ENCODE measurements around the gene PACRG. TPM values are rescaled to one million over a fixed set of nuclear protein-coding genes. Genes with fewer than 3 reads are reported as not detected.

The PACRG gene
- total RNA-seq, 1 experiment from 2014 or later = 0.44 TPM

DNA sequence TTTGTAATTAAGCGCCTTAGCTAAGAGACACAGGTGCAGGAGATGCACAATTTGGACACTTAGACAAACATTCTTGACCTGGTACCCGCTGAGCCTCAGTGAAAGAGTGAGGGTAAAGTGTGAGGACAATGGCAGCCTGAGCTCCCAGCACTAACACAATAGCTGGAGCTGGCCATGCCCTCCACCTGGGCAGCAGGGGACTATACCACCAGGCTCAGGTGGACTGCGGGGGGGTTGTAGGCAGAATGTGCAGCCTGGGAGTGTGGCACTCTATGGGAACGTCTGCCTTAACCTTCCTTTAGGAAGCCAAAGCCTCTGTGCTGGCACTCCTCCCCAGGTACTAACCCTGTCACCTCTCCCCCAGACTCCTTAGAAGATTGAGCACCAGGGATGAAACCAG is 23.8 kb upstream of the PACRG start:
- Mint-ChIP-seq H3K9me3 (peaks cover 11% of the 10 kb centered on the region; the same call in 1 of the 2 replicates), H3K27me3 (ENCODE audit: low read depth) (no peaks in the 10 kb centered on the region)

DNA sequence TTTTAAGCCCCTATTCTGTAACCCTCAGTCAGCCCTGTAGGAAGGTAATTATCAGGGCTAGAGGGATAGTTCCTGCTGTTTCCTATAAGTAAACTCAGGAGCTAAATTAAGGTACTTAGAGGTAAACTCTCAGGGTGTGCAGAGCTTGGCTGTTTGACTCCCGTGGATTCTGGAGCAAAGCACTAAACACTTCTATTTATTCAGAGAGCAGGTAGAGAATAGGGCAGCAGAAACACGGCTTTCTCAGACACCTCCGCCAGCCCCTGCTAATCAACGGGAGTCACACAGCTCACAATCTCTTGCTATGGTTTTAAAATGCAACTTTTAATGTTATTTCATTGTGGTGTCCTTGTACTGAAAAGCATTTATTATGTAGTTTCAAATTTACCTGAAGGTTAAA is 22.0 kb upstream of the PACRG start:
- CTCF ChIA-PET = no interaction called here
- DNase-seq (ENCODE audit: low spot score) (no peak), ATAC-seq (no peak)
- Mint-ChIP-seq H3K27ac (no peak overlapping the region), H3K36me3 (peaks cover 4% of the 10 kb centered on the region), H3K4me1 (0 out of 2 replicates have a peak, but pooled peaks cover 5% of the 10 kb centered on the region), H3K9me3 (peaks cover 13% of the 10 kb centered on the region), H3K27me3 (ENCODE audit: low read depth) (no peaks in the 10 kb centered on the region), H3K4me3 (no peak overlapping the region)
- POLR2A ChIA-PET = no interaction called here
- no peak for TF ChIP-seq HMGA2 (CRISPR knock-in tag; IDR thresholded peaks at IDR 0.05)
- TF ChIP-seq, protein P1, sequence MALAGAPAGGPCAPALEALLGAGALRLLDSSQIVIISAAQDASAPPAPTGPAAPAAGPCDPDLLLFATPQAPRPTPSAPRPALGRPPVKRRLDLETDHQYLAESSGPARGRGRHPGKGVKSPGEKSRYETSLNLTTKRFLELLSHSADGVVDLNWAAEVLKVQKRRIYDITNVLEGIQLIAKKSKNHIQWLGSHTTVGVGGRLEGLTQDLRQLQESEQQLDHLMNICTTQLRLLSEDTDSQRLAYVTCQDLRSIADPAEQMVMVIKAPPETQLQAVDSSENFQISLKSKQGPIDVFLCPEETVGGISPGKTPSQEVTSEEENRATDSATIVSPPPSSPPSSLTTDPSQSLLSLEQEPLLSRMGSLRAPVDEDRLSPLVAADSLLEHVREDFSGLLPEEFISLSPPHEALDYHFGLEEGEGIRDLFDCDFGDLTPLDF (CRISPR knock-in tag; IDR thresholded peaks at IDR 0.05) = no peak
- TF ChIP-seq NR1H2 (CRISPR knock-in tag; IDR thresholded peaks at IDR 0.05) = no peak
- TF ChIP-seq, protein P2, sequence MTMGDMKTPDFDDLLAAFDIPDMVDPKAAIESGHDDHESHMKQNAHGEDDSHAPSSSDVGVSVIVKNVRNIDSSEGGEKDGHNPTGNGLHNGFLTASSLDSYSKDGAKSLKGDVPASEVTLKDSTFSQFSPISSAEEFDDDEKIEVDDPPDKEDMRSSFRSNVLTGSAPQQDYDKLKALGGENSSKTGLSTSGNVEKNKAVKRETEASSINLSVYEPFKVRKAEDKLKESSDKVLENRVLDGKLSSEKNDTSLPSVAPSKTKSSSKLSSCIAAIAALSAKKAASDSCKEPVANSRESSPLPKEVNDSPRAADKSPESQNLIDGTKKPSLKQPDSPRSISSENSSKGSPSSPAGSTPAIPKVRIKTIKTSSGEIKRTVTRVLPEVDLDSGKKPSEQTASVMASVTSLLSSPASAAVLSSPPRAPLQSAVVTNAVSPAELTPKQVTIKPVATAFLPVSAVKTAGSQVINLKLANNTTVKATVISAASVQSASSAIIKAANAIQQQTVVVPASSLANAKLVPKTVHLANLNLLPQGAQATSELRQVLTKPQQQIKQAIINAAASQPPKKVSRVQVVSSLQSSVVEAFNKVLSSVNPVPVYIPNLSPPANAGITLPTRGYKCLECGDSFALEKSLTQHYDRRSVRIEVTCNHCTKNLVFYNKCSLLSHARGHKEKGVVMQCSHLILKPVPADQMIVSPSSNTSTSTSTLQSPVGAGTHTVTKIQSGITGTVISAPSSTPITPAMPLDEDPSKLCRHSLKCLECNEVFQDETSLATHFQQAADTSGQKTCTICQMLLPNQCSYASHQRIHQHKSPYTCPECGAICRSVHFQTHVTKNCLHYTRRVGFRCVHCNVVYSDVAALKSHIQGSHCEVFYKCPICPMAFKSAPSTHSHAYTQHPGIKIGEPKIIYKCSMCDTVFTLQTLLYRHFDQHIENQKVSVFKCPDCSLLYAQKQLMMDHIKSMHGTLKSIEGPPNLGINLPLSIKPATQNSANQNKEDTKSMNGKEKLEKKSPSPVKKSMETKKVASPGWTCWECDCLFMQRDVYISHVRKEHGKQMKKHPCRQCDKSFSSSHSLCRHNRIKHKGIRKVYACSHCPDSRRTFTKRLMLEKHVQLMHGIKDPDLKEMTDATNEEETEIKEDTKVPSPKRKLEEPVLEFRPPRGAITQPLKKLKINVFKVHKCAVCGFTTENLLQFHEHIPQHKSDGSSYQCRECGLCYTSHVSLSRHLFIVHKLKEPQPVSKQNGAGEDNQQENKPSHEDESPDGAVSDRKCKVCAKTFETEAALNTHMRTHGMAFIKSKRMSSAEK (CRISPR knock-in tag; IDR thresholded peaks at IDR 0.05; ENCODE audit: borderline replicate concordance) = no peak
- TF ChIP-seq TEAD1 (CRISPR knock-in tag; IDR thresholded peaks at IDR 0.05) = no peak
- no peak for TF ChIP-seq ATF1 (CRISPR knock-in tag; IDR thresholded peaks at IDR 0.05)
- TF ChIP-seq, protein P3, sequence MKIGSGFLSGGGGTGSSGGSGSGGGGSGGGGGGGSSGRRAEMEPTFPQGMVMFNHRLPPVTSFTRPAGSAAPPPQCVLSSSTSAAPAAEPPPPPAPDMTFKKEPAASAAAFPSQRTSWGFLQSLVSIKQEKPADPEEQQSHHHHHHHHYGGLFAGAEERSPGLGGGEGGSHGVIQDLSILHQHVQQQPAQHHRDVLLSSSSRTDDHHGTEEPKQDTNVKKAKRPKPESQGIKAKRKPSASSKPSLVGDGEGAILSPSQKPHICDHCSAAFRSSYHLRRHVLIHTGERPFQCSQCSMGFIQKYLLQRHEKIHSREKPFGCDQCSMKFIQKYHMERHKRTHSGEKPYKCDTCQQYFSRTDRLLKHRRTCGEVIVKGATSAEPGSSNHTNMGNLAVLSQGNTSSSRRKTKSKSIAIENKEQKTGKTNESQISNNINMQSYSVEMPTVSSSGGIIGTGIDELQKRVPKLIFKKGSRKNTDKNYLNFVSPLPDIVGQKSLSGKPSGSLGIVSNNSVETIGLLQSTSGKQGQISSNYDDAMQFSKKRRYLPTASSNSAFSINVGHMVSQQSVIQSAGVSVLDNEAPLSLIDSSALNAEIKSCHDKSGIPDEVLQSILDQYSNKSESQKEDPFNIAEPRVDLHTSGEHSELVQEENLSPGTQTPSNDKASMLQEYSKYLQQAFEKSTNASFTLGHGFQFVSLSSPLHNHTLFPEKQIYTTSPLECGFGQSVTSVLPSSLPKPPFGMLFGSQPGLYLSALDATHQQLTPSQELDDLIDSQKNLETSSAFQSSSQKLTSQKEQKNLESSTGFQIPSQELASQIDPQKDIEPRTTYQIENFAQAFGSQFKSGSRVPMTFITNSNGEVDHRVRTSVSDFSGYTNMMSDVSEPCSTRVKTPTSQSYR (CRISPR knock-in tag; IDR thresholded peaks at IDR 0.05) = no peak
- TF ChIP-seq ZNF219 (CRISPR knock-in tag; IDR thresholded peaks at IDR 0.05; ENCODE audit: borderline replicate concordance) = no peak
- TF ChIP-seq, protein P4, sequence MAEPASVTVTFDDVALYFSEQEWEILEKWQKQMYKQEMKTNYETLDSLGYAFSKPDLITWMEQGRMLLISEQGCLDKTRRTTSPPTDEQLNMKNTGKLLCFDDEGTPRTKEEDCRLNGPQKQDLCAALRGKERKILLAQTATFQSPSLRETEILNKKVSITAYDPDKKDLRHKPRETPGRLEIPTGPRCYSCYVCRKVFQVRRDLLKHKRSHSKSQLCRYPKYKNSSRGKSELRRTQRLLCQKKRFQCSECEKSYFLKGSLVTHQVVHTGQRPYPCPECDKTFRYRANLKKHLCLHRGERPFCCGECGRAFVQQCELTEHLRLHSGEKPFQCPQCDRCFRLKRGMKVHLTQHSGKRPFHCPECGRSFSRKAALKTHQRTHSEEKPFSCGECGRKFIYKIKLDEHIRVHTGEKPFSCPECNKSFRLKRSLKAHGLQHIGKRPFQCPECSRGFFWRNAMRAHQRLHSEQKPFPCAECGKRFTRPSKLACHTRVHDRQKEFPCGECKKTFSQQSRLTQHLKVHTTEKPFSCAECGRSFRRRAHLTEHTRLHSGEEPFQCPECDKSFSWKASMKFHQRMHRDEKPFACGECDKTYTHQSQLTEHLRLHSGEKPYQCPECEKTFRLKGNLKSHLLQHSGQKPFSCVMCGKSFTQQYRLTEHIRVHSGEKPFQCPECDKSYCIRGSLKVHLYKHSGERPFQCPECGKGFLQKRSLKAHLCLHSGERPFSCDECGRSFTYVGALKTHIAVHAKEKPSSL (CRISPR knock-in tag; conservative IDR thresholded peaks at IDR 0.05) = no peak
- TF ChIP-seq OVOL2 (CRISPR knock-in tag; IDR thresholded peaks at IDR 0.05; ENCODE audit: borderline replicate concordance) = no peak
- no peak for TF ChIP-seq NR2C2 (CRISPR knock-in tag; IDR thresholded peaks at IDR 0.05)
- TF ChIP-seq, protein P5, sequence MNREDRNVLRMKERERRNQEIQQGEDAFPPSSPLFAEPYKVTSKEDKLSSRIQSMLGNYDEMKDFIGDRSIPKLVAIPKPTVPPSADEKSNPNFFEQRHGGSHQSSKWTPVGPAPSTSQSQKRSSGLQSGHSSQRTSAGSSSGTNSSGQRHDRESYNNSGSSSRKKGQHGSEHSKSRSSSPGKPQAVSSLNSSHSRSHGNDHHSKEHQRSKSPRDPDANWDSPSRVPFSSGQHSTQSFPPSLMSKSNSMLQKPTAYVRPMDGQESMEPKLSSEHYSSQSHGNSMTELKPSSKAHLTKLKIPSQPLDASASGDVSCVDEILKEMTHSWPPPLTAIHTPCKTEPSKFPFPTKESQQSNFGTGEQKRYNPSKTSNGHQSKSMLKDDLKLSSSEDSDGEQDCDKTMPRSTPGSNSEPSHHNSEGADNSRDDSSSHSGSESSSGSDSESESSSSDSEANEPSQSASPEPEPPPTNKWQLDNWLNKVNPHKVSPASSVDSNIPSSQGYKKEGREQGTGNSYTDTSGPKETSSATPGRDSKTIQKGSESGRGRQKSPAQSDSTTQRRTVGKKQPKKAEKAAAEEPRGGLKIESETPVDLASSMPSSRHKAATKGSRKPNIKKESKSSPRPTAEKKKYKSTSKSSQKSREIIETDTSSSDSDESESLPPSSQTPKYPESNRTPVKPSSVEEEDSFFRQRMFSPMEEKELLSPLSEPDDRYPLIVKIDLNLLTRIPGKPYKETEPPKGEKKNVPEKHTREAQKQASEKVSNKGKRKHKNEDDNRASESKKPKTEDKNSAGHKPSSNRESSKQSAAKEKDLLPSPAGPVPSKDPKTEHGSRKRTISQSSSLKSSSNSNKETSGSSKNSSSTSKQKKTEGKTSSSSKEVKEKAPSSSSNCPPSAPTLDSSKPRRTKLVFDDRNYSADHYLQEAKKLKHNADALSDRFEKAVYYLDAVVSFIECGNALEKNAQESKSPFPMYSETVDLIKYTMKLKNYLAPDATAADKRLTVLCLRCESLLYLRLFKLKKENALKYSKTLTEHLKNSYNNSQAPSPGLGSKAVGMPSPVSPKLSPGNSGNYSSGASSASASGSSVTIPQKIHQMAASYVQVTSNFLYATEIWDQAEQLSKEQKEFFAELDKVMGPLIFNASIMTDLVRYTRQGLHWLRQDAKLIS (CRISPR knock-in tag; IDR thresholded peaks at IDR 0.05; ENCODE audit: borderline replicate concordance) = no peak
- TF ChIP-seq, protein P6, sequence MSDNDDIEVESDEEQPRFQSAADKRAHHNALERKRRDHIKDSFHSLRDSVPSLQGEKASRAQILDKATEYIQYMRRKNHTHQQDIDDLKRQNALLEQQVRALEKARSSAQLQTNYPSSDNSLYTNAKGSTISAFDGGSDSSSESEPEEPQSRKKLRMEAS (CRISPR knock-in tag; IDR thresholded peaks at IDR 0.05) = no peak
- TF ChIP-seq FOXP1 (CRISPR knock-in tag; IDR thresholded peaks at IDR 0.05; ENCODE audit: borderline replicate concordance) = no peak

More for the DNA sequence above, 23.8 kb upstream of the PACRG start:
- Mint-ChIP-seq H3K4me3 (no peak overlapping the region), H3K4me1 (0 out of 2 replicates have a peak, but pooled peaks cover 5% of the 10 kb centered on the region), H3K27ac (no peak overlapping the region), H3K36me3 (no peaks in the 10 kb centered on the region; the same call in 1 of the 2 replicates)
- POLR2A ChIA-PET = no interaction called here
- DNase-seq (ENCODE audit: low spot score) = no peak
- no peak; the same call in 1 of the 2 replicates for ATAC-seq
- CTCF ChIA-PET = no interaction called here
- no peak for TF ChIP-seq TEAD1 (CRISPR knock-in tag; IDR thresholded peaks at IDR 0.05)
- no peak for TF ChIP-seq SMAD3 (CRISPR knock-in tag; IDR thresholded peaks at IDR 0.05; ENCODE audit: borderline replicate concordance)
- no peak for TF ChIP-seq FOXJ3 (CRISPR knock-in tag; IDR thresholded peaks at IDR 0.05; ENCODE audit: borderline replicate concordance)
- TF ChIP-seq, protein P7, sequence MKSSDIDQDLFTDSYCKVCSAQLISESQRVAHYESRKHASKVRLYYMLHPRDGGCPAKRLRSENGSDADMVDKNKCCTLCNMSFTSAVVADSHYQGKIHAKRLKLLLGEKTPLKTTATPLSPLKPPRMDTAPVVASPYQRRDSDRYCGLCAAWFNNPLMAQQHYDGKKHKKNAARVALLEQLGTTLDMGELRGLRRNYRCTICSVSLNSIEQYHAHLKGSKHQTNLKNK (CRISPR knock-in tag; IDR thresholded peaks at IDR 0.05) = no peak
- TF ChIP-seq, protein P8, sequence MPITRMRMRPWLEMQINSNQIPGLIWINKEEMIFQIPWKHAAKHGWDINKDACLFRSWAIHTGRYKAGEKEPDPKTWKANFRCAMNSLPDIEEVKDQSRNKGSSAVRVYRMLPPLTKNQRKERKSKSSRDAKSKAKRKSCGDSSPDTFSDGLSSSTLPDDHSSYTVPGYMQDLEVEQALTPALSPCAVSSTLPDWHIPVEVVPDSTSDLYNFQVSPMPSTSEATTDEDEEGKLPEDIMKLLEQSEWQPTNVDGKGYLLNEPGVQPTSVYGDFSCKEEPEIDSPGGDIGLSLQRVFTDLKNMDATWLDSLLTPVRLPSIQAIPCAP (CRISPR knock-in tag; IDR thresholded peaks at IDR 0.05) = no peak
